Activated CD4-positive, alpha-beta T cell treated with anti-CD3 and anti-CD28 coated beads, Interleukin-2, amount 50 U/mL, for 16 hours (primary cell): Measurements from ENCODE around the gene CSRNP3.

Experiments used
- DNase-seq: peaks from one replicate; pipeline ENCODE4 v3.0.0-alpha.2; 2020

Gene CSRNP3

DNA sequence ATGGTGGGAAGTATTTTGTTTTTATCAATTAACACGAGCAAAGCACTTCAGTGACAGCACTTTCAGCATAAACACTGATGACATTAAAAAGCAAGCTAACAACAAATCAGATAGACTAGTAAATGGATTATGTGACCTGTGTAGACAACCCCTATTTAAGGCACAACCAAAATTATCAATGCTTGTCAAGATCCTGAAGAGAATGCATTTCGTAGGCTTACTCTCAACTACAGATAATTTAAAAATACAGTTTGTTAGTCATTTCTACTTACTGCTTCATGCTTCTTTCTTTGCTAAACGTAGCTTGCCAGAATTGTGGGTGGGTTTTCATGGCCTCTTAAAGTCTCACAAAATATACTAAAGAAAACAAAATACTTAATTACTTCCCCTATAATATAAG, 3.4 kb downstream of the CSRNP3 start:
- DNase-seq = no peak

DNA sequence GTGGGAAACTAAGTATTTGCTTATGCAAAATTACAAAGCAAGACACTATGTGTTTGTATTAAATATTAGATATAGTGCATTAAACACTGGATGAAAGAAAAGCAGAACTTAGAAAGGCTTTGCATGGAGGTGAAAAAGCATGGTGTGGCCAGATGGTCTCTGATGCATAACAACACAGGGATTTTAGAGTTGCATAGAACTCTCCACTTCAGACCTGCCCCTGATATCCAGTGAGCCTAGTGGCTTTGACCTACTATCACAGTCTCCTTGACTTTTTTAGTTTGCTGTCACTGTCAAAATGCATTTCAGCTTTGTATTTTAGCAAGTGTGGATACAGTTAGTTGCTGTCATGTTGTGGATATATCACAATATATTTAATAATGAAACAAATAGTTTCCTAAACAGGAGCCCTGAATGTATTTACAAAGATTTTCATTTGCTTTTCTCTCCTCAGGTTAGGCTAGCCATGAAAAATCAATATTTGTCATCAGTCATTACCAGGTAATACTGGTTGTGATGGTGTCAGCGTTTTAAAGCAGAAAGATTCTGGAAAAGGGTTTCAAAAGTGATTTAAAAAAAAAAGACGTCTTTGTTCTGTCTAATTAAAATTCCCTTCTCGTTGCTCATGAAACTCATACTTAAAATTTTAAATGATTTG, 5.2 kb downstream of the CSRNP3 start:
- no peak for DNase-seq

DNA sequence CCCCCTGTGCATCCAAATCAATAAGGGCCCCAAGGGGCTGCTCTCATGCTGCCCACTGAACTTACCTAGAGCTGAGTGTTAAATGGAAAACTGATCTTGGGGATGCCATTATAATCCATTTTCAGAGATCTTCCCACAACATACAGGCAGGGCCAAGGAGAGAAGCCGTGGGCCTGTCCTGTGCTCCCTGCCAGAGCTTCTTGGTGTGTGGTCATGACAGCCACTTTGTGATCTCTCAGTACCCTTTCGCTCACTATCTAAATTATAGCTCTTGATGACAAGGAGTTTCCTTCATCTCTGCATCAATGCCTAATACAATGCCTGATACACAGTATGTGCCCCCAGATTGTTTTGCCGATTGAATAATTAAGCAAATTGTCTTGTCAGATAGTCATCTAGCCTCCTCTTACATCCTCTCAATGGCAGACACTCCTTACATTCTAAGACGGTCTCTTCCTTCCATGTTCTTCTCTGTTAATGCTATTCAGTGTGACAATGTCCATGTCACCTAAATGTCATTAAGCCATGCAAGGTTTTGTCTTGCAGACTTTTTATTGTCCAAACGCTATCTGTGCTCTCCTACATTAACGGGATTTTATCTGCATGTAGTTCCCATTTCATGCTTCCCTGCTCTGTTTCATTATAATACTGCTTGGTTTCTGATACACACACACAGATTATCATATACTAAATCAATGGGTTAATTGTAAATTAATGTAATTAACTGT, 5.9 kb downstream of the CSRNP3 start:
- DNase-seq = no peak

DNA sequence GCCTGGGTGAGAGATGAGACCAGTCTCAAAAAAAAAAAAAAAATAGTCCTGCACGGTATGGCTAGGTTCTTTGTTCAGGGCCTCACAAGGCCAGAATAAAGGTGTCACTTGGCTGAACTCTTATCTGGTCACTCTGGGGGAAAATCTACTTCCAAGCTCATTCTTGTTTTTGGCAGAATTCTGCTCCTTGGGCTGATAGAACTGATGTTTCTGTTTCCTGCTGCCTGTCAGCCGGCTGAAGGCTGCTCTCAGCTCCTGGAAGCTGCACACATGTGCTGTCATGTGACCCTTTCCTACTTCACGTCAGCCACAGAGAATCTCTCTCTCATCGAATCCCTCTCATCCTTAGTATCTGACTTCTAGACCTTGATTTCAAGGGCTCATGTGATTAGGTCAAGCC, 10.4 kb downstream of the CSRNP3 start:
- DNase-seq = no peak

DNA sequence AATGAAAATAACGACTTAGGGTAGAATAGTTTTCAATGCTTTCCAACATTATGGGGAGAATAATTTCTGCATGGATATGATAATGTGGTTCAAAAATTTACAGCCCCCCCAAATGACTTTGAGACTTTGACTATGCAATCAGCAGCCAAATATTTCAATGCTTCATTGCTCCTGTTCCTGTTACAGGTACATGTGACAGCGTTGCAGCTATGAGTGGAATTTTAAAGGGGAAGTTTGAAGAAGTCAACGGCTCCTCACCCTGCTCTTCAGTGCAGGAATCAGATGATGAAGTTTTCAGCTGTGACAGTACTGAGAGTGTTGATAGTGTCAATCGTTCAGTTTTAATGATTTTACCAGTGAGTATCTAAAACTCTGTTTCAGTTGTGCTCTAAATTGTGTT, 25.1 kb downstream of the CSRNP3 start:
- DNase-seq = no peak

DNA sequence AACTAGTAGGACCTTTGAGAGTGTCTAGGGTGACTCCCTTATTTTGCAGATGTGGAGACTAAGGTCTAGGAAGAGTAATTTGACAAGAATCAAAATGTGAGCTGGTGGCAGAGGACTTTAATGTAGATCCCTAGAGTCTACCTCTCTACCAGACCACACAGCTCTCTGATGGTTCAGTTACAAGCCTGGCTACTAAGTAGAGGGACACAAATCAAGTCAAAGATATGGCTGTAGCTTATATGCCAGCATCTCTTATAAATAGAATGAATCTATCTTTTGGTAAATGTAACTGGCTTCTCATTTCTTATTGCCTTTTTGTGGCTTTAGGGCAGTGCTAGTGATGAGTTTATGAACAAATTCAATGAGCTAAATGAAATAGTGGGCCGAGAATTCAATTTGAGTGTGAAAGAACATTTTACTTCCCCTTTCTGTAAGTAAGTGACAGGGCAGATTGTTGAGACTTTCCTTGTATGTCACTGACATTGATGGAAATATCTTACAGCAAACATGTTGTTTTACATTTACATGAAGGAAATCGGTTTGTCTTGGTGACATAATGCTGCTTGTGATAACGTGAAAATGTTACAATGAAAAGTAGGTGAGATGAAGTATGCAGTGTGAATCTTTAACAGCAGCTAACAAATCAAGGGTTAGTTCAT, 28.3 kb downstream of the CSRNP3 start:
- DNase-seq = no peak

DNA sequence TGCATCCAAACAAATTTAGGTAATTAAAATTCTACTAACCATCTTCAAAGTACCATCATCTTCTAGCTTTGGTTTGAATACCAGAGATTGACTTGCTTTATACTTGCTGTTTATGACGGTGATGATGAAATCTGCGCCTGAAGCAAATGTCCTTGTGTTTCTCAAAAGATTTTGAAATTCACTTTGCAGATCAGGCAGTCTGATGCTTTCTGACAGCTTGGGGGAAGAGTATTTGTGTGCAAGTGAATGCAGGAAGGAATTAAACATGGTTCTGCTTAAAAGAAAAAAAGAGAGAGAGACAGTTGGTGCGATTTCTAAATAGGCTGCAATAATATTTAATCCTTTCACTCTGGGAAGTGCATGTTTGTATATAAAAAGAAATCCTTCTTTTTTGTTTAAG, 29.6 kb downstream of the CSRNP3 start:
- no peak for DNase-seq

DNA sequence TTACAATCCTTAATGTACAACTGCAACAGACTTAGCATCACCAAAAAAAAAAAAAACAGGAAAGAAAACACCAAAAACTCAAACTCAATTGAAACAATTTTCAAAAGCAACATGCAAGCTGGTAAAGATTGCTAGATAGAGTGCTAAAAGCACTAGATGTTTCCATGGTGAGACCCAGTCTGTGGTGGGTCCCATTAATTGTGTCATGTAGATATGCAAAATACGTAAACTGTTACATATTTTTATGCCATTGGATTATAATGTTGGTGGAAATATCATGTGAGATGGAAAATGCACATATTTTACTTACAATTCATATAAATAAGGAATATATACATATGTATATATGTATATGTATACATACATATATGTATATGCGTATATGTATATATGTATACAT, 30.5 kb downstream of the CSRNP3 start:
- DNase-seq = no peak

DNA sequence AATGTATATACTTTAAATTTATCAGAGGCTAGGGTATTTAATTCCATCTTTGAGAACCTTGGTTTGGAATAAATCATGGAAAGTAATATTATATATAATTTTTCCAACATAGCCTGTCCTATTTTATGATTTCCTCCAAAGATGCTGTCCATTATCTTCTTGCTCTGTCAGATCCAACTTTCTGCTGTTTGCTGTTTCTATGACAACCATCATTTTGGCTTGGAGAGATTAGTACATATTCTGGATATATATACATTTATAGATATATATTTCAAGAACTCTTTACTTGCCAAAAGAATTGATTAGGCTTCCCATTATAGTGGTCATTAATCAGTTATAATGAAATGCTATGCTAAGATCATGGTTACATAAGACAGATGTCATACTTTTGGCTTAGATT, 31.3 kb downstream of the CSRNP3 start:
- no peak for DNase-seq

DNA sequence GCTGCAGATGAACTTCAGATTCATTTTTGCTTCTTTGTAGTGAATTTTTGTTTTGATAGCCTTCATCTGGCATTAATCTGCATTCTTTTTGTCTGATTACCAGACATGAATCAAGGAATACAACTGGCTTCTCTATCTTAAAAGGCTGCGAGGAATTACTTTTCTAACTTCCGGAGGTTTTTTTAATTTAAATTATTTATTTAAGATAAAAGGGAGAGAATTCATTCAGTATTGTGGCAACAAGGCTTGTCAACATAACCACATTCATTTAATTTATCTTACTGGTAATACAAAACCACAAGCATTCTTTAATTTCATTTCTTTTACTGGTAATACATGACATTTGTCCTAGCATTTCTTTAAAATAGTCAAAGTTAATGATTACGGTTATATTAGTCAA, 36.0 kb downstream of the CSRNP3 start:
- no peak for DNase-seq

DNA sequence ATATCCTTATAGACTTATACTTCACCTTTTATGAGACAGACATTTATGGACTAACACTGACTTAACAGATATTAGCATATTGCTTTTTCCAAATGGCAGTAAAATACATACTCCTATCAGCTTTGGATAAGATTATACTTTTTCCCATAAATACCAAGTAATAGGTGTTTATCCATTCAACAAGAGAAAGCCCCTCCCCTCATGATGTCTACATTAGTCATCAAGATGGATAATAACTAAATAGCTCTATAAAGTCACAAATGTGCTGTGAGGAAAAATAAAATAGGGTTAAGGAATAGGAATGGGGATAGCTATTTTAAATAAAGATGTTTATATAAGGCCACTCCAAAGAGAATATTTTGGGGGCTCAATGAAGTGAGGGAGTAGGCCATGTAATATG, 39.4 kb downstream of the CSRNP3 start:
- DNase-seq = no peak

DNA sequence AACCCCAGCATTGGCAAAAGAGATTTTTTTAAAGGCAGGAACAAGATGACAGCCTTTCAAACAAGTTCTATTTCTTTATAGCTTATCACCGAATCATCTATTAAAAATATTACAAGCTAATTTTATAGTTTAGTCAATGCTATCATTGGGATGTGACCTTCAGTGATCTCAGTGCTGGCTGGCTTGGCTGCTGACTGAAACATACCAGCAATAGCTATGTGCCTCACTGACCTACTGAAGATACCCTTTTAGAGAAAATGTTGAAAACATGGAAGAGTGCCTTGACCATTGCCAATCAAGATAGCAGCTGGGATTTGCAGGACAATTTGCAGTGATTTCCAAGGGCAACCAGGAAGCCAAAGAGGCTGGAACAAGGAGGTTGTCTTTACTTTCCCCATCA, 44.0 kb downstream of the CSRNP3 start:
- no peak for DNase-seq

DNA sequence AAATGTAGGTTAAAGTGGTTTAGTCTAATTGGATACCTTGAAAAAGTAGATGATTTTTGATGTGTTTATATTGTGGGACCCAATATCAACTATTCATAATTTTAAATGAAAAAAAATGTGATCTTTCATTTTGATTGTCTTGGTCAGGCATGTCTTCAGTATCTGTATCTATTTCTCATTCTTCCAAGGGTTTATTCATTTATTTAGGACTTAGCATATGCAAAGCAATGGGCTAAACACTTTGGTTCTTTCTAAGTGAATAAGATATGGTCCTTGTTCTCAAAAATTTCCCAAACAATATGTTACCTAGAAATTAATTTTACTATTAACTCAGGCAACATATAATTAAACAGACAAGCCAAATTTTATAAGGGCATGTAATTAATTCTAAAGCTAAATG, 49.1 kb downstream of the CSRNP3 start:
- no peak for DNase-seq

DNA sequence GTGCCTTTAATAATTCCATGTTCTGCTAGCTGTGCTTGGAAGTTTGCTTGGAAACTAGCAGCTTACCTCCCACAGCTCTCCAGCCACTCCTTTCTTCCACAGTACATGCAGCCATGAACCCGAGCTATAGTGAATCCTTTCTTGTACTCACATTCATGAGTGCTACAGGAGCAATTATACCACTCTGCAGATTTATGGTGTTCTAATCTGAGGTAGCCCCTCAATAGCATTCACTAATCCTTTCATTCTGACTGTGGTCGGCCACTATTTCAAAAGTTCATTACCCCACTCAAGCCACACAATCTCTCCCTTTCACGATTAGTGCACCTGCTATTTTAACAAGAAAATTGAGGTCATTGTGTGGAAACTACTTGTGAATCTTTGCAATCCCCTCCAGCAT, 53.2 kb downstream of the CSRNP3 start:
- no peak for DNase-seq

DNA sequence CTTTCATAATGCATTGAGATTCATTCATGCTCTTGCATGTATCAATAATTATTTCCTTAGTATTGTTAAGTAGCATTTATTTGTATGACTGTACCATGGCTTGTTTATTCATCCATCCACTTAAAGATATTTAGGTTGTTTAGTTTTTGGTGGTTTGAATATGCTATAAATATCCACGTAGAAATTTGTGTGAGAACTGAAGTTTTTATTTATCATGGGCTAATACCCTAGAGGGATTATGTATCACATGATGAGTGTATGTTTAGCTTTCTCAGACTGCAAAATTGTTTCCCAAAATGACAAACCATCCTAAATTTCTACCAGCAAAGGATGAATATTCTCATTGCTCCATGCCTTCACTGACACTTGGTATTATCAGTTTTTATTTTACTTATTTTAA, 55.2 kb downstream of the CSRNP3 start:
- no peak for DNase-seq

DNA sequence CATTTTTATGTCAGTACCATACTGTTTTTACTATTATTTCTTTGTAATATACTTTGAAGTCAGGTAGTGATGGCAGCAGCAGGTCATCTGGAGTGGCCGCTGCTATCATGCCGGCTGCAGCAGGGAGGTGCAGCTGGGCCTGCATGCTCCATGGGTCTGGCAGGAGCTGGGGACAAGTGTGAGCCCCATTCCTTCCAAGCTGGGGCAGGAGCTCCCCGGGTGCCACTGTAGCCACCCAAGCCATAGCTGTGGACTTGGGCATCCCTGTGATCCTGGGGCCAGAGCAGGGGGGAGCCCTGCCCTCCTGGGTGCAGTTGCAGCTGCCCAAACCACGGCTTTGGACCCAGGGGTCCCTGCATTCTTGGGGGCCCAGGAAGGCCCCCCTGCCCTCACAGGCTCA, 59.2 kb downstream of the CSRNP3 start:
- DNase-seq = no peak

DNA sequence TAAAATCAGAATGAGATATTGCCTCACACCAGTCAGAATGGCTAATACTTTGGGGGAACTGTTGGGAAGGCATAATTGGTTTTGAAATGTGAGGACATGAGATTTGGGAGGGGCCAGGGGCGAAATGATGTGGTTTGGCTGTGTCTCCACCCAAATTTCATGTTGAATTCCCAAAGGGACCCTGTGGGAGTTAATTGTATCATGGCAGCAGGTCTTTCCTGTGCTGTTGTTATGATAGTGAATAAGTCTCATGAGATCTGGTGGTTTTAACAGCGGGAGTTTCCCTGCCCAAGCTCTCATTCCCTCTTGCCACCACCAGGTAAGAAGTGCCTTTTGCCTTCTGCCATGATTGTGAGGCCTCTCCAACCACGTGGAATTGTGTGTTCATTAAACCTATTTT, 59.6 kb downstream of the CSRNP3 start:
- no peak for DNase-seq

DNA sequence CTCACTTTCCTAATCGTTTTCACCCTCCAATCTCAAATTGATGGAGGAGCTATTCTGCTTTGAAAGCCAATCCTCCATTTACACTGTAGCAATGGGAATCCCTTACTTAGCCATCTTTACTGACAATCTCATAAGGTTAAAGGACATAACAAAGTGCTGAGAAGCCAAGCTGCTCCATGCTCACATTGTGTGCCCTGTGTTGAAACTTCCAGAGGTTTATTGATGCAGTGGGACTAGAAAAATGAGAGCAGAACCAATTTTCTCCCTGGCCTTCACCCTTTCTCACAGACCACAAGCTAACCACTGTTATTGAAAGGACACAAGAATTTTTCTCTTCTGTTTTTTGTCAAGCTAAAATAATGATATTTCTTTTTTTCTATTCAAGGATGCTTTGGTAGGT, 63.8 kb downstream of the CSRNP3 start:
- no peak for DNase-seq

DNA sequence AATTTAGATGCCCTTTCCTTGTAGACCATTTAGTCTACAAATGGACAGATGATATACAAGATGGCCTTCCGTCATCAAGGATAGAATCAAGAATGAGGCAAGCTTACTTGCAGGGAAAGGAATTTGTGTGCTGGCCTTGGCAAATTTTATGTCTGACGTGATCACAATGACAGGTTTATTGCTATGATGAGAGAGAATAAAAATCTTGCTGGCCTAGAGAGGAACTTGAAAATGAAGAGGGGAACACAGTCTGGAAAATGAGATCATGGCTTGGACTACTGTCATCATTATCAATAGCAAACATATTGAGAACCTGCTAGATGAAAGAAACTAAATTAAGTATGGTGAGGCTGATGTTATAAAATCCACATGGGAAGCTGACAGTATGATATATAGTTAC, 66.0 kb downstream of the CSRNP3 start:
- DNase-seq = no peak

DNA sequence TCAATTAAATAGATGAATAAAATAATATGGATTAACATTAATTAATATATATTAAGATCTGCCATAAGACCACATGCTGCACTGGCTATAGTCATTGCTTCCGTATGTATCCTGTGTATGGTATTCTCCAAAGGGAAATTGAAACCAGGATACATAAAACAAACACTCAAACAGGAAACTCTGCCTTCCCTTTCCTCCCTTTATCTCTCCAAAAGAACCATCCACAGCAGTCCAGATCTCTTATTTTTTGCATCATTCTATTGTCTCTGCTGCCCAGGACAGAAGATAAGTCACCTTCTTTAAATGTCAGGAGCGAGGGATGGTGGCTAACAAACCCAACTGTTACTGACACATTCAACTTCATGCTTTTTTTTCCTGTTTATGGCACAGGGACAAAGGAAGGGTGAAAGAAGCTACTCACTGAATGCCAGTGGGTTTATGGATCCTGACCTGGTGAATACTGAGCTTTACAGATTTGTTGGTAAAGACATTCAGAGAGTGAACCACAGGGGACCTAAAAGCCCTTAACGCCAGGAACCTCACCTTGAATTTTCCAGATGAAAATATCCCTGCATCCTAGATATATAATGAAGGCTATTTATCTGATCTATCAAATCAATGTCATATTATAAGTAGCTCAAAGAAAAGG, 67.5 kb downstream of the CSRNP3 start:
- DNase-seq = no peak

DNA sequence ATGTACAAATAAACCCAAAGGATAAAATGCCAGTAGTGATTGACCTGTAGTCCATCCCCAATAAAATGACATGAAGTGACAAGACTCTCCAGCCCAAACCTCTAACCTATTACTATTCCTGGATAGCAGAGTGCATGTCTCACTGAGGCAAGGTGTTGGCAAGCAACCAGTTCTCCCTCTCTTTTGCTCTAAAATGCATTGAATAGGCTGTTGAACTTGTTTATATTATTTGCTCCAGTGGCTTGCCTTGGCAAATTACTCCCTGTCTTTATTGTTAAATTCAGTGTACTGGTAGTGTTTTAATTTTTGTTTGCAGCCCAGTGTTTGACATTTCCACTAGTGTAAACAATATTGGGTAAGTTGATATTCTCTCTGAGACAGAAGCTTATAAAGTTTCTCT, 70.5 kb downstream of the CSRNP3 start:
- no peak for DNase-seq

DNA sequence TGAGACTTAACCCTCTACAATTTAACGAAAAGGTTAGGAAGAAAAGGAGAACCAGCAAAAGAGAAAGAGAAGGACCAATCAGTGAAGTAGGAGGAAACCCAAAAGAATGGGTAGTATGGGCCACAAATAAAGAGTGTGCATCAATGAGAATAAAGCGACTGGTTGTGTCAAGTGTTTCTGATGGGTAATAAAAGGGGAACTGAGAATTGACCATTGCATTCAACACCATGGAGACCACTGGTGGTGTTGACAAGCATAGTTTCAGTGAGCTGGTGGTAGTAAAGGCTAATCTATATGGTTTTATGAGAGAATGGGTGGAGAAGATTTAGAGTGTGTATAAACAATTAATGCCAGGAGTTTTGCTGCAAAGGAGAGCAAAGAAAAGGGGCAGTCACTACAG, 75.4 kb downstream of the CSRNP3 start:
- DNase-seq = no peak

DNA sequence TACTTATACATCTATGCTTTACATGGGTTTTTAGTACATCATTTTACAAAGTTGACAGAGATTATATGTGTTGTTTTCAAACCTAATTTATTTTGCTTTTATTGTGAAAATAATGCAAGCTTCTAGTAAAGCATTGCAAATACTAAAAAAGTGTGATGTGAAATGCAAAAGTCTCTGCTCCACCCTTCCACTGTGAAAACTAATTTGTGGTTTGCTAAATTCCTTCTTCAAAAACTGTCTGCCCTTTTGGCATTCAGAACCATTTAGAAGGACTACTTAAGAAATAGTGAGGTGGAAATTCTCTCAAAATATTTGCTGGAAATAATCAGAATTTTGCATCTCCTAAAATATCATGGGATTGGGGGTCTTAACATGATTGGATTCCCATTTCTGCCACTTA, 78.4 kb downstream of the CSRNP3 start:
- DNase-seq = no peak

DNA sequence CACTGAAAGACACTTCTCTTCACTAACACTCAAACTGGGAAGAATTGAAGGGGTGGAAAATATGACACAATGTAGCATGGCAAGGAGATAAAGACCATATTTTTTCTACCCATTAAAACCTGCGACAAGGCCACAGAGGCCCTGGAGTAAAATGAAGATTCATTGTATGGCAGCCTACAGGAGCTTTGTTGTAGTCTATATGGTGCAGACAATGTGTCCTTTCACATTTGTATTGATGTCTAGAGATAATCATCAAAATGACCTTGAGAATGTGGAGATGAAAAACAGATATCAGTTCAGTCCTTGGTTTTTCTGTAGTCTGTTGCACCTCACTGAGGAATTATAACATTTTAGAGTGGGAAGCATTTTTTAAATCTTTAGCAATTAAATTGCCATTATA, 80.1 kb downstream of the CSRNP3 start:
- no peak for DNase-seq
